HG03045 (cell line): Measurements from ENCODE around the gene GRIN3B.
A peak's percentile ranks its signal among the peaks of the same experiment; 100 is the strongest.
"Not testable (repeated sequence)": the region's sequence is repeated elsewhere in the genome, so short reads cannot be mapped to it uniquely, and the experiment has no call there.

Experiments
- ATAC-seq: cut with Tn5 transposase; IDR thresholded peaks from one replicate; pipeline ENCODE4 v1.9.1; 2021; ENCODE audit warnings: mild to moderate bottlenecking, moderate library complexity; ENCODE audit not compliant: unreplicated experiment

Gene GRIN3B

GRCh38 chr19:1018393-1018792 is 18.2 kb downstream of the GRIN3B start:
- no peak for ATAC-seq

- ATAC-seq, result no peak
These were observed 18.9 kb downstream of the GRIN3B start for GRCh38 chr19:1018932-1019615.

- ATAC-seq, result no peak
These were observed 19.4 kb downstream of the GRIN3B start for GRCh38 chr19:1019616-1019961.

- ATAC-seq, result no peak
These were observed 20.0 kb downstream of the GRIN3B start for GRCh38 chr19:1019980-1020867.

GRCh38 chr19:1020868-1021425 is 20.7 kb downstream of the GRIN3B start, which contains the start of gene TMEM259:
Gene TMEM259, minus strand, starts transcription at chr19:1021123. Its CDS starts 127 bp downstream, at chr19:1020996.
- ATAC-seq, result peak; percentile 80

- not testable (repeated sequence) for ATAC-seq
These were observed 23.6 kb downstream of the GRIN3B start for GRCh38 chr19:1023883-1024188.

- ATAC-seq, result not testable (repeated sequence)
These were observed 24.9 kb downstream of the GRIN3B start for GRCh38 chr19:1025080-1025479.

- ATAC-seq, result peak; percentile 51
These were observed 26.0 kb downstream of the GRIN3B start, which contains the start of gene CNN2 for GRCh38 chr19:1025960-1026782. Gene CNN2, plus strand, starts transcription at chr19:1026608. Its CDS starts 54 bp downstream, at chr19:1026662.

GRCh38 chr19:1026783-1027649 is 26.8 kb downstream of the GRIN3B start:
- no peak for ATAC-seq

GRCh38 chr19:1027650-1028061 is 27.4 kb downstream of the GRIN3B start:
- no peak for ATAC-seq

- no peak for ATAC-seq
These were observed 28.1 kb downstream of the GRIN3B start for GRCh38 chr19:1028062-1028926.

GRCh38 chr19:1032264-1032867 is 32.1 kb downstream of the GRIN3B start:
- ATAC-seq, result no peak

- no peak for ATAC-seq
These were observed 35.9 kb downstream of the GRIN3B start for GRCh38 chr19:1035998-1036621.

GRCh38 chr19:1037621-1038064 is 37.4 kb downstream of the GRIN3B start:
- no peak for ATAC-seq

- ATAC-seq, result no peak
These were observed 38.9 kb downstream of the GRIN3B start for GRCh38 chr19:1038978-1039645.

GRCh38 chr19:1039646-1040475 is 39.6 kb downstream of the GRIN3B start, which contains the start of gene ABCA7:
Gene ABCA7, plus strand, starts transcription at chr19:1040107. Its CDS starts 1,255 bp downstream, at chr19:1041362.
- ATAC-seq, result peak; percentile 70
